Dedifferentiated amniotic fluid mesenchymal stem cell (primary cell): ENCODE results near the gene GSE1.
"Not testable (repeated sequence)": the region's sequence is repeated elsewhere in the genome, so short reads cannot be mapped to it uniquely, and the experiment has no call there.

Experiments
- DNase-seq: peaks from one replicate; pipeline ENCODE4 v3.0.0-alpha.2; 2016; ENCODE audit errors: extremely low spot score

GSE1 gene

GRCh38 chr16:85589688-85590505, 23.2 kb upstream of the GSE1 start:
- DNase-seq = no peak

DNA sequence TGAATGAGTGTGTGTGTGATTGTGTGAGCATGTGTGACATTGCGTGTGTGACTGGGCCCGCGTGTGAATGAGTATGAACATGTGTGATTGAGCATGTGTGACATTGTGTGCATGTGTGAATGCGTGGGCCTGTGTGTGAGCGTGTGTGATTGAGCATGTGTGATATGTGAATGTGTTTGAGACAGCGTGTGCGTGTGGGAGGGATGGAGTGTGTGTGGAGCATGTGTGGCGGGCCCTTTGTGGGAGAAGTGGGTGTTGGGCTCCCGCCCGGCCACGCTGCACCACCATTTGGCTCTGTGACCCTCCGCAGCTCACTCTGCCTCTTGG, 22.7 kb upstream of the GSE1 start:
- DNase-seq = no peak

DNA sequence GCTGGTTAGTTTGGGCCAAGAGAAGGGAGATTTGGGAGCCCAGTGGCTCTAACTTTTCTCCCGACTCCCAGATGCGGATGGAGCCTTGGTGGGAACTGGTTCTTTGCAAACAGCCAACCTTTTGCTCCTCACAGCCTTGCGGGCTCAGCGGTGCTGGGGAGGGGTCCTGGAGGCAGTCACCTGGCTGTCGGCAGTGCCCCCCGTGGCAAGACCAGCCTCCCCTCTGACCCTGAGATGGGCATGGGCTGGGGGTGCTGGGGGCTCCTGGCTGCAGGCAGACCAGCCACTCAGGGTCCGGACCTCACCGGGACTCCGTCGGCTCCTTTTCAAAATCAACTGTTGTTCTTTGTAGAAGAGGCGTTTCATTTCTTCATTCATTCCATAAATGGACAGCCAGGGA, 21.7 kb upstream of the GSE1 start:
- no peak for DNase-seq

DNA sequence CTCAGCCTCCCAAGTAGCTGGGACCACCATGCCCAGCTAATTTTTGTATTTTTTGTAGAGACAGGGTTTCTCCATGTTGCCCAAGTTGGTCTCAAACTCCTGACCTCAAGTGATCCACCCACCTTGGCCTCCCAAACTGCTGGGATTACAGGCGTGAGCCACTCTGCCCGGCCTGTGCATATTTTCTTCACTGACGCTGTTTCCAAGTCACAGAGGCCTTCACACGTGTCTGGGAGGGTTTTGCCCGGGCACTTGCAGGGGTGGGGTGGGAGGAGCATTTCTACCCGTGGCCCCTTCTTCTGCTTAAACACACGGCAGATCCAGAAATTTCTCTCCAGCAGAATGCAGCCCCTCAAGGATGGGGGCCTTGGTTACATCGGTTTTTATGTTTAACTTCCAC, 20.8 kb upstream of the GSE1 start:
- DNase-seq = not testable (repeated sequence)

GRCh38 chr16:85592700-85593493, 20.2 kb upstream of the GSE1 start:
- DNase-seq = no peak

DNA sequence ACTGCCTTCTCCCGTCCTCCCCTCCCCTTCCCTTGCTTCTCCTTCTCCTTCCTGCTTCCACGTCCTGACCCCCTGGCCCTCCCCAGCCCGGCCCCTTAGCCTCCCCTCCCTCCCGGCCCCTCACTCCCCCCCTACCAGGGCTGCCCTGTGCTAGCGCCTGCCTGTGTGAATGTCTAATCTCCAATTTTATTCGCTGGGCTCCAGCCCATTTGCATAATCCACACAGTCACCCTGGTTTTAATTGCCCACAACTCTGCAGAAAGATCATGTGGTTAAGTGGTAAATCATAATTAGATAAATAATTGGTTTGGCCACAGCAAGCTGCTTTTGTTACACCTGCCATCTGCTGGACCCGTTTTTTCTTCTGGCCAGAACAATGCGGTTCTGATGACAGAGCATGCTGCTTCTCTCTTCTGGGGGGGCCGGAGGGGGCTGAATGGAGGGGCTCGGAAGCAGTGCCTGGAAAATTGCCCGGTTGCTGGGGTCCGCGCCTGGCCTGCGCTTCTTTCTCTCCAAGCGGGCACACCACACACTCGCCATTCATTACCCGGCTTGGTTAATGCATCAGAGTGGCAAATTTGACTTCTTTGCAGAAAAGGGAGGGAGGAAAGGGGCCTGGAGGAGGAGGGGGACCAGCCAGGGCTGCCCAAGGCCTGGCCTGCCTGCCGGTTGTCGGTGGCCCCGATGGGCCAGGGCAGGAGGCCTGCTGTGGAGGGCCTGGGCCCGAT, 19.5 kb upstream of the GSE1 start:
- no peak for DNase-seq

DNA sequence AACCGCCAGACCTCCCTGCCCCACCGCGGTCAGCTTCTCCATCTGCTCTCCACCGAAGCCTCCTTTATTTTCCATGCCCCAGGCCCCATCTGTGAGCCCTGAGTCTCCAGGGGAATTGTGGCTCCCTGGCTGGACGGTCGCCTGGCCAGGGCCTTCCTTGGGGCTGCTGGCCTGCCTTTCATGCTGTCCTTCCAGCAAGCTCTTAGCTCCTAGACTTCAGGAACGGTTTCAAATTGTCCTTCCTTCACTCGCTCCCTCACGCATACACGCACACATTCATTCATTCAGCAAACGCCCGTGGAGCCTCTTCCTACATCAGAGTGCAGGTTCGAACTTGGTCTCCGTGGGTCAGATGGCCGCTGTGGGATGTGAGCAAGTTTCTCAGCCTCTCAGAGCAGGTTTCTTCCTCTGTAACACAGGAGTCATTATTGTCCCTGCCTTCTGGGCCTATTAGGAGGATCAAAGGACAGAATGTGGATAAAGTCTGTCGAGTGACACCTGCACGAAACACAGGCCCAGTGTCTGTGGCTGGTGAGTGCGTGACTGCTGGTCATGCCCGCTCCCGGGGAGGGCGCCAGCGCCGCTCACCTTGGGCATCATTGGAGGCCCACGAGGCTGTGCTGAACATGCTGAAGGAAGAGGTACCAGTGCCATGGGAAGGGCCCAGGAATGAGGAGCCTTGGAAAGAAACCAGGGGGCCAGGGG, 18.7 kb upstream of the GSE1 start:
- no peak for DNase-seq

- no peak for DNase-seq
Measured at GRCh38 chr16:85594978-85595661, 18.0 kb upstream of the GSE1 start.

DNA sequence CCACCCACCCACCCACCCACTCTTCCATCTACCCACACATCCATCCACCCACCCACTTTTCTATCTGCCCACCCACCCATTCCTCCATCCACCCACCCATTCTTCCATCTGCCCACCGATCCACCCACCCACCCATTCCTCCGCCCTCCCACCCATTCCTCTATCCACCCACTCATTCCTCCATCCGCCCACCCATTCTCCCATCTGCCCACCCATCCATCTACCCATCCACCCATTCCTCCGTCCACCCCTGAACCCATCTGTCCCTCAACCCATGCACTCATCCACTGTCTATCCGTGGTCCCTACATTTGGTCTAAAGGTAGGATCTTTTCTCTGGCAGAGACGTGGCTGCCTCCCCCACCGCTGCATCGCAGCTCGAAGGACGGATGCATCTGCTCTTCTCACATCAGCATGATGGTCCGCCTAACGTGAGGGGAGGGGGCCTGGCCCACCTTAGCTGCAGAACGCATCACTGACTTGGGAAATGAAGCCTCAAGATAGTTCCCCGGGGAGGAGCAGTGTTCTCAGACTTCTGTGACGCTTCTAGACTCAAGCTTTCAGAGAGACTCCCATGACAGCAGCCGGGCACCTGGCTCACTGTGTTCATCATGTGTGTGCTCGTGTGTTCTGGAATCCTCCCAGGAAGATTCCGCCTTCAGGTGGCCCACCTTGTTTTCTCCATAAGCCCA, 17.2 kb upstream of the GSE1 start:
- no peak for DNase-seq

DNA sequence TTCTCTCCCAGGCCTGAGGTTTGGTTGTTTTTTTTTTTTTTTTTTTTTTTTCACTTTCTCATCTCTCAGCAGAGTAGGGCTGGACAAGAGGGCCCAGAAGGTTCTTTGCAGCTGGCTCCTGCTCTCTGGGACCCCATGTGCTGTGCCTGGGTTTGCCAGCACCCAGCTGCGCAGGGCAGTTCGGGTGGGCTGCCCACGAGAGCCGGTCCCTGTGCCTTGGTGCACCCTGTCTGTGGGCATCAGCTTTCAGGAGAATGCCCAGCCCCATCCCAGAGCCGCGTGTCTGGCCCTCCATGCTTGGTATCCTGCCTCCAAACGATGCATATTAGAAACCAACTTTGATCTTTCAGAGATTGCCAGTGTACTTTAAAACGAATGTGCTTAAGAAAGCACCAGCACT, 15.0 kb upstream of the GSE1 start:
- no peak for DNase-seq

DNA sequence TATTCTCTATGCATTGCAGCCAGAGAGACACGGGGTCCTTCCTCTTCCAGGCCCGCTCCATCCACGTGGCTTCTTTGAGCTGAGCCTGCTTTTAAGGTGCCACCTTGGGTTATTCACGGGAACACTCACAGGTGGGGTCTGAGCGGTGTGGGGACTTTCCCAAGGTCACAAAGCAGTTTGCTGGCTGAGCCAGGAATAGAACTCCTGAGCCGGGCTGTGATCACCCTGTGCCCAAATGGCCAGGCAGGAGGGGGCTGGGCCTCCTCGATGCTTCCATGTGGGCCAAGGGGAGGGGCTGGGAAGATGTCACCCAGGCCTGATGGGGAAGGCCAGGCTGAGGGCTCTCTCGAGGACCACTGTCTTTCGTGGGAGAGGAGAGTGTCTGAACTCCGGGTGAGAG, 13.0 kb upstream of the GSE1 start:
- DNase-seq = no peak

DNA sequence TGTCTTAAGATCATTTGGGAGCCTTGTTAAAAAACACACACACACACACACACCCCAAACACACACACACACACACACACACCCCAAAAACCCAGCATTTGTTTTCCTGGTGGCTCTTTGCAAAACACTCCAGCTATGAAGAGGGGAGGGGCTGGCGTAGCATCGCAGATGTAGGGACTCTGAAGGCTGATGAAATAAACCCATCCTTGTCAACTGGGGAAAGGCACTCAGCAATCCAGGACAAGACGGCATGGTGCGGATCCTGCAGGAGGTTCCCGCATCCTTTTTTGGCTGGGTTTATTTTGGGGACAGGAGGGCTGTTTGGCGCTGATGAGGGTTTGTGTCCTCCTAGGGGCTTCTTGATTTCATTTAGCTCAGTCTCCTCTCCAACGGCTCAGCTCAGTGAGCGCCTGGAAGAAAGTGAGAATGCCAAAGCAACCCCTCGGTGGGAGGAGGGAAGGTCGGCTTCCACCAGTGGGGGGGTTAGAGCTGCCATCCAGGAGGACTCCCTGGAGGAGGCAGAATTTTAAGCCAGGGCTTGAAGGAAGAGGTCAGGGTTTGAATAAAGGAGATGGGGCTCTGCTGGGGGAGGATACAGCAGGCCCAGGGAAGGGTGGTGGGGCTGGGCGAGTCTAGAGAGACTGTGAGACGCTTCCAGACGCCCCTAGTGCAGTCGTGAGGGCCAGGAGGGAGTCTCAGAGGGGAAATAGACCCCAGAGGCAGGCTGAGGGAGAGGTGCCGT, 12.4 kb upstream of the GSE1 start:
- no peak for DNase-seq

DNA sequence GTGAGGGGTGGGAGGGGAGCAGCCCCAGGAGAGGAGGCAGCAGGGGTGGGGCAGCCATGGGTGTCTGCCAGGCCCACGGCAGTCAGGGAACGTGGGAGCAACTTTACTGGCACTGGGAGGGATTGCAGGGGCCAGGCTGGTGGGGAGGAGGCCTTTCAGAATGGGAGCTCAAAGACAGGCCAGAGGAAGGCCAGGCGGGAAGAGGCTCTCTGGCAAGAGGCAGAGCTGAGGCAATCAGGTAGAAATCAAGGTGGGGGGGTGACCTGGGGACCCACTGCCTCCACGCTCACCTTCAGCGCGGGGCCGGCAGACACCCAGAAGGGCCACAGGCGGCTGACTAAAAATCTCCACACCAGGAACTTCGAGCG, 11.9 kb upstream of the GSE1 start:
- no peak for DNase-seq

DNA sequence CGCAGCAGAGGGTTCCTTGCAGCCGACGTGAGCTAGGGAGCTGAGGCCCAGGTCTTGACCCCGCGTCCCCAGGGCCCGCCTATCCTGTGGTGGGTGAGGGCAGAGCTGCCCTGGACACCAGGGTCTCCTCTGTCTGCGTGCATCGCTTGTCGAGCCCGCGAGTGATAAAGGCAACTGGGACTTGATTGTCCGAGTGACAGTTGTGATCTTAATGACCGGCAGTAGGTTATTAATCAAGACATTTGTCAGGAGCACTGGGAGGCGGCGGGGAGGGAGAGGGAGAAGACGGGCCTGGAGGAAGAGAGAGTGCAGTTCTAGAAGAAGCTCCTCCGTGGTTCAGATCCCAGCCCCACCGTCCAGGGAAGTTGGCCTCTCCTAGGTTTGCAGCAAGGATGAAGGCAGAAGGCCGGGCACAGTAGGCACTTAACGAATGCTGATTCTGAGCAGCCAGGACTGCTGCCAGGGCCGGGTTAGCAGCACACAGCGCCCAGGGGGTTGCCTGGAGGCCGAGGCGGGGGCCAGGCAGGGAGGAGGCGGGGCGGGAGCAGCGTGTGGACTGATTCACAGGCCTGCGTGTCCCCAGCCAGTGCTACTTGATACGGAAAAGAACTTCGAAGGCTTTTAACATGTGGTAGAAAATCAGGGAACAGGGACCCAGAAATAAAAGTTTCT, 11.3 kb upstream of the GSE1 start:
- no peak for DNase-seq

- DNase-seq = no peak
Measured at GRCh38 chr16:85602402-85603202, 10.5 kb upstream of the GSE1 start.

- no peak for DNase-seq
Measured at GRCh38 chr16:85603203-85603755, 9.8 kb upstream of the GSE1 start.

- no peak for DNase-seq
Measured at GRCh38 chr16:85604145-85604705, 8.9 kb upstream of the GSE1 start.
